NCI-H1930 (cell line): Measurements from ENCODE around the gene AGRP.
"Not testable (repeated sequence)": the region's sequence is repeated elsewhere in the genome, so short reads cannot be mapped to it uniquely, and the experiment has no call there.

Experiments used
- DNase-seq, 2 experiments: peaks; one replicate each; lab custom pipeline; 2025; lab: John Stamatoyannopoulos, UW

Gene AGRP, protein sequence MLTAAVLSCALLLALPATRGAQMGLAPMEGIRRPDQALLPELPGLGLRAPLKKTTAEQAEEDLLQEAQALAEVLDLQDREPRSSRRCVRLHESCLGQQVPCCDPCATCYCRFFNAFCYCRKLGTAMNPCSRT

DNA sequence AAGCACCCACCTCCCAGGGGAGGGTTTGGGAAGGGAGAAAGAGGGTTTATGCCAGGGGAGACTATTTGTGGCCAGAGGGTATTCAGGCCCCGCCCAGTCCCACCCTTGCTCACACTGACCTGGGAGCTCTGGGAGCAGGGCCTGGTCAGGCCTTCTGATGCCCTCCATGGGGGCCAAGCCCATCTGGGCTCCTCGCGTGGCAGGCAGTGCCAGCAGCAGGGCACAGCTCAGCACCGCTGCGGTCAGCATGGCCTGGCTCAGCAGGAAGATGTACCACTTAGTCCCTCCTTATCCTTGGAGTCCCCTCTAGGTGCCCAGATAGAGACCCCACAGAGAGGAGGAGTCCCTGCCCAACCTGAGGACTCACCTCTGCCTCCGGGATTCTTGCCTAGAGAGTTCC lies at the start of gene AGRP:
TSS of gene AGRP (minus strand) at position 398 of the 400 bp plus-strand sequence. CDS start at position 249, 149 bp downstream.
- DNase-seq: no peak

DNA sequence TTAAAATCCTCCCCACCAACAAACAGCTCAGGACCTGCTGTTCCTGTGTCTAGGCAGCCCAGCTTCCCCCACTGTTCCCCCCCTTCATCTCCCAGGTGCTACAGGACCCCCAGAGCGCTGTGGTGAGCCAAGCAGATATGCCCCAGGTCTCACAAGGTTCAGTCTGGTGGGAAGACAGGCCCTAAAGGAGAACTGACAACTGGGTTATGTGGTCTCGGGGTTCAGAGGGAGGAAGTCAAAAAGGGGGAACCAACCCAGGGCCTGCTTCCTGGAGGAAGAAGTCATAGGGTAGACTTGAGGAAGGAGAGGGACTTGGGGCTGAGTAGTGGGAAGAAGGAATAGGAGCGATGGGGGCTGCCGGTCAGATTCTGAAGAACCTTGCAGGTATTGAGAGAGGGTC lies 47.9 kb upstream of the AGRP start:
- DNase-seq: no peak

DNA sequence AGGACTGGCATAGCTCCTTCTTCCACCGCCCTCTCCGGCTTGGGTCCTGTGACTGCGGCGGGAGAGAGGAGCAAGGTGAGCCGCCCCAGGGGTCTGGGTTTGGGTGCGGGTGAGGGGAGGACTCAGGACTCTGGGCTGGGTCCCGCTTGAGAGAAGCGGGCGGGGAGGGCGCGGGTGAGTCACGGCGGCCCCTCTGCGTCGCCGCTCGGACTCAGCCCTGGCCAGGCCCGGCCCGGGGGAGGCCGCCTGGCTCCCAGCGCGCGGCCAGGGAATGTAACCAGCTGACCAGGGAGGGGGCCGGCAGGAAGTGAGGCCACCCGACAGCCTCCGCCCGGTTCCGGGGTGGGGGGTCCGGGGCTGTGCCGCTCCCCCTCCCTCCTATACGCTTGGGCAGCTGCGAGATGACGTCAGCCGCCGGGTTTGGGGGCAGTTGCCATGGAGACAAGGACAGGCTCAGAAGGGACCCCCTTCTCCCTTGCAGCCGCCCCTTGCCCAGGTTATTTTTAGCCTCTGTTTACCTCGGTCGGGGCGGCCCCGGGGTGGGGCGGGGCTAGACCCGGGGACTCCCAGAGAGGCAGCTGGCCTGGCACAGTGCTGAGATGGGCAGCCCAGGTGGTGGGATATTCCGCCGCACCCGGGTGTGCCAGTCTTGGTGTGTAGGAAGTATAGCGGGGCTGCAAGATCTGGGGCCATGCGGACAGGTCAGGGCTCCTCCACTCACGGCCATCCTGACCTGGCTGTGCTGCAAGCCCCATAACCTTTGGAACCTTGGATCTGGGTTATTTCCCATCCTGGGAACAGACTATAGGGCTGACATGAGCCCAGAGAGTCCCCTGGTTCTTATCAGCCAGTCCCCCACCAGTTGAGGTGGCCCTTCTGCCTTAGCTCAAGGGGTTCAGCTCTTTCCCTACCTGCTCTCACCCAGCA lies 46.9 kb upstream of the AGRP start:
- no peak for DNase-seq

DNA sequence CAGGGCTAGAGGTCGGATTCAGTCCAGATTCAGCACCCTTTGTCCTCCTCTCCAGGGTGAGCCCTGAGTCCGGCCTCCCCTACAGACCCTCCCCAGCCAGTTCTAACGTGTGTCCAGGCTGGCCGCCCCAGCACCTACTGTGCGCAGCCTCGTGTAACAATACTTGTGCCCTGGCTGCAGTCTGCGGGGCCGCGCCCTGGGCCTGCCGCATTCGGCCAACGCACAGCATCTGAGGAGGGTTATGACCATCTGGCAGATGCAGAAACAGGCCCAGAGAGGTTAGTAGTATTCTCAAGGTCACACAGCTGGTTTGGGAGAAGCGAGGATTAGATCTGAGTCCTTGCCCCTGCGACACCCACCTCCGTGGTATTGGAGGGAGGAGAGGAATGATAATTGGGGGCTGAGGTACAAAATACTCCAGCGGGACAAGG lies 46.2 kb upstream of the AGRP start:
- DNase-seq: no peak

DNA sequence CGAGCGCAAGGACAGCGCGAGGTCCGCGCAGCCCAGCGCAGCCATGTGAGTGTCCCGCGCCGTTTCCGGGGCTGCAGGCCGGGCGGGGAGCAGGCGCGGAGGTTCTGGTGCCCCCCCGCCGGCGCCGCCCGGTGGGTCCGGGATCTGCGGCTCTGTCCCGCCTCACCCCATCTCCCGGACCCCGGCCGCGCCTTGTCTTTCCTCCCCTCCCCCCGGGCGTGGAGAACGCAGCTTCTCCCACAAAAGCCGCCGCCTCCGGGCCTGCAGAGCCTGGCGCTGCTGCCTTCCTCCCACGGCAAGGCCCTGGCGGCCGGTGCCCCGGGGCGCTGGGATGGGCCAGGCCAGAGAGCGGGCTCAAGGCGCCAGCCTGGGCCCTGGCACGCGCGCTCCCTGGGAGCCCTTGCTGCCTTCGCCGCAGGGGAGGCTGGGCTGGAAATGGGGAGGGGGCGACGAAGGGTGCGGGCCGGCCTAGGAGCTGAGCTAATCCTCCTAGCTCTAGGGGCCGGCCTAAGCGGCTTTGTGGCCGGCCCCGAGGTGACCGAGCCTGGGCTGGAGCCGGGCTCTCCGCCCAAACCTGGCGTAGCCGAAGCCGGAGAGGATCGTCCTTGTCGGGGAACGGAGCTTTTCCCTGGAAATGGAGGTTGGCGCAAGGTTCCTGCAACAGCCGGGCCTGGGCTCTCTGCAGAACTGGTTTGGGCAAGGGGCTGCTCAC lies 45.7 kb upstream of the AGRP start:
- DNase-seq: no peak

DNA sequence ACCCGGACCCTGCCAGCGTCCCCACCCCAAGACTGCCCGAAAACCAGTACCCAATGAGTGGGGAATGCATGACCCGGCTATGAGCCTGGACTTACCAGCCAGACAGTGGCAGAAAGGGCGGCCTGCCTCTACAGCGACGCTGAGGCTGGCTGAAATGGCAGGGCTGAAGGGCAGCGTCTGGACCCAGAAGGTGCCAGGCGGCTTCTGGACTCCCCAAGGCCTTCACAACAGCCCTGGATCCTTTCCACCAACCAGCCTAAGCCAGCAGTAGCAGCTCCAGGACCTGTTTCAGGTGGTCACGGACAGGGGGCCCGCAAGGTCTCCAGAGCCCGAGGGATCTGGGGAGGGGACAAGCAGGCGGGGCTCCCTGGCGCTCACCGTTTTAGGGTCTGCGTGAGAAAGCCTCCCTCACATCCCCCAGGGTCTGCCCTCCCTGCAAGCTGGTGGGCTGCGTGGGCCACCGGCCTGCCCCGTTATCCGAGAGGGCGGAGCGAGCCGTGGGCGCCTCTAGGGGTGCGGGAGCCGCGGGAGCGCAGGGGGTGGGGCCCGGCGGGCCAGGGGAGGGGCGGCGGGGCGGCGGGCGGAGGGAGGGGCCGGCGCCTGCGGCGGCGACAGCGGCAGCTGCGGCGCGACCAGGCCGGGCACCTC lies 45.0 kb upstream of the AGRP start, which contains the start of gene RIPOR1:
TSS of gene RIPOR1 (plus strand) at position 608 of the 648 bp plus-strand sequence. CDS start 9,618 bp downstream, outside the sequence.
- DNase-seq: peak in 1 of 2 experiments; percentile 13

DNA sequence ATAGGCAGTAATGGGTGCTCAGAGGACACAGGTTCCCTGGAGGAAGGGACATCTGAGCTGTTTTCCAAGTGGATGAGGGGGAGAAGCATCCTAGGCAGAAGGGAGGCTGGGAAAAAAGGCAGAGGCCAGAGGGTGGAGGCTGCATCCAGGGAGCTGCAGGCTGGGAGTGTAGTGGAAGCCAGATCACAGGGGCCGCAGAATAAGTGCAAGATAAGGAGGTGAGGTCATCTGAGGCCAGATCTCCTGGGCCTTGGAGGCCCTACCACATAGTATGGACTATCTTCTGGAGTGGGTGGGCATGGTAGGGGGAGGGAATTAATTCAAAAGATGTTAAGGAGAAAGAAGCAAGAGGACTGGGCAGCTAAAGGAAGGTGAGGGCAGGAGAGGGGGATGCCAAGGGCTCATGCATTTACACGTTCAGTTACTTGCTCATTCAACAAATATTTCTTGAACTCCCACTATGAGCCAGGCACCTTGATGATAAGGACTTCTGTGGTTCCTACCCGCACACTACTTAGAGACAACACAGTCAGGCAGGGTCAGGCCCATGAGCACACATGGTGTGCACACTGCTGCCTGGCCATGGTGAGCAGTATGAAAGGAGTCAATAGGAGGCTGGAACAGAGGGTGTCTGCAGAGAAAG lies 42.9 kb upstream of the AGRP start:
- no peak for DNase-seq

DNA sequence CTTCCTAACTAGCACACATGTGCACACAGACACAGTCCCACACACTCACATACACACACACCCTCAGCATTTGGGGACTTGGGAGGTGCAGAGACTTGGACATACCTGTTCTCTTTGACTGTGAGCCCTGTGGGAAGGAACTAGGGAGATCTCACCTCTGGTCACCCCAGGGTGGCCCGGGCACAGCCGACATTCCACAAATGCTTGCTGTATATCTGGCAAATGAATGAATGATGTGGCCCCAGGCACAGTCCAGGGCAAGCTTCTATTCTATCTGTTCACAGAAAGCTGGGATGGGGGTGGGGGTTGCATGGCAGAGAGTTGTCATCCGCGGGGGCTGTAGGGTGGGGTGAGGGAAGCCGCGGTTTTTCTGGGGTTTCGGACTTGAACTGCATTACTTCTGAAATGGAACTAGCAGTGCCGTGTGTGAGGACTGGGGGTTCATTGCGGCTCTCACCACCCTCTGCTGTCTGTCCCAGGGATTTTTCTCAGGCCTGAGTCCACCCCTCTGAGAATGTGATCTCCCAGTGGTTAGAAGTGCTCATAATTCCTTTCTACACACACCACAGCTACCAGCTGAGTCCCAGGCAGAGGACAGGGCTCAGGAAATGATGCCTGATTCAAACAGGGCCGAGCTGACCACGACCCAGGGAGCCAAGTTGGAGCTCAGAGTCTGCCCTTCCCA lies 42.0 kb upstream of the AGRP start:
- DNase-seq: no peak

DNA sequence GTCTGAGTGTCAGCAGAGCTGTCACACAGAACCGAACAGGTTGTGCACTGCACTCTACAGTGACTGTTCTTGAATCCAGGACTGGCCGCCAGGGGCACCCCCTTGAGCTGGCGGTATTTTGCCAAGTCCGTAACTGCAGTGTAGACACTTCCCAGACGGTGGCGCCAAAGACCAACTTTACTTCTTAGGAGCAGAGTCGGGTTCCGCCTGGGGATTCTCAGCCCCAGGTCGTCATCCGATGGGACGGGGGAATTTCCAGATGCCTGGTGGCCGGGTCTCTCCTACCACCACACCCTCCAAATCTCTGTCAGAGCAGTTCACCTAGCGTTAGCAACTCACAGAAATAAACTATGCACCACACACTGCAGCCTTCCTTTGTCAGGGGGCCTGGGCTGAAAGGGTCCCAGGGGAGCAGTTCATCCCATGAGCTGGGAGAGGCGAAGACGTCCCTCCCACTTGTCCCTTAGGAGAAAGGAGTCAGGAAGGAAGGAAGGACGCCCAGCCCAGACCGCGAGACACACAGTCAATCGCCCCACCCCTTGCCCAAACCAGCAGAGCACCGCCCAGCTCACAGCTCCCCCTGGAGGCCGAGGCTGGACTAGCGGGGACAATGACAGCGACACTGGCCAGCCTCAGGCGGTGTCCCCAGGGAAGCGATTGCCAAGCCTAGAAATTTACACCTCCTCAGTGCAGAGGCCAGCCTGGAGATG lies 37.9 kb upstream of the AGRP start:
- peak; percentile 83 to 86 for DNase-seq

DNA sequence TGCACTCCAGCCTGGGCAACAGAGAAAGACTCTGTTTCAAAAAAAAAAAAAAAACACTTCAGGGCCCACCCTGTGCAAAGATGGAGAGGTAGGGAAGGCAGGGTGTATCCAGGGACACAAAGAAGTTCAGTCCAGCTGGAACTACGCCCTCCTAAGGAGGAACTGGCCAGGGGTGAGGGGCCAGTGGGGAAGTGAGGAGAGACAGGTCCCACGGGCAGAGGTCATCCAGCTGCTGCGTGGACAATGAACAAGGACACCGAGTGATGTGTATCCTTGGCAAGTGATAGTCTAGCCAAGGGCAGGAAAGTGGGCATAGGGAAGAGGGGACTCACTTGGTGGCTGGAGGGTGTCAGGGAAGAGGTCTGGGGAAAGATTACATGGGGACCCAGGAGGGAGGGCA lies 35.9 kb upstream of the AGRP start:
- DNase-seq: no peak

DNA sequence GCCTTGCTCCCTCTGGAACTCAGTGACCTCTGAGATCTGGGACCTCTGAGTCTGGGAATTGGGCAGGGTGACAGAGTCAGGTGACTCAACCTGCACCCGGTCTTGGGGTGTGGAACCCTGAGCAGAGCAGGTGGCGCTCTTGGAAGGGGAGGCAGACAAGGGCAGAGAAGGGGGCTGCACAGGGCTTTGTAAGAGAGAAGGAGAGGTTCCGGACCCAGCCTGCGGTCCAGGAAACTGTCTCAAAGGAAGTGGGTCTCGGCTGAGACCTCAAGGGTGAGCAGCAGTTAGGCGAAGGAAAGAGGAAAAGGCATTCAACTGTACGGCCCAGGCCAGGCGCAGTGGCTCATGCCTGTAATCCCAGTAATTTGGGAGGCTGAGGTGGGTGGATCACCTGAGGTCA lies 35.3 kb upstream of the AGRP start:
- no peak for DNase-seq

DNA sequence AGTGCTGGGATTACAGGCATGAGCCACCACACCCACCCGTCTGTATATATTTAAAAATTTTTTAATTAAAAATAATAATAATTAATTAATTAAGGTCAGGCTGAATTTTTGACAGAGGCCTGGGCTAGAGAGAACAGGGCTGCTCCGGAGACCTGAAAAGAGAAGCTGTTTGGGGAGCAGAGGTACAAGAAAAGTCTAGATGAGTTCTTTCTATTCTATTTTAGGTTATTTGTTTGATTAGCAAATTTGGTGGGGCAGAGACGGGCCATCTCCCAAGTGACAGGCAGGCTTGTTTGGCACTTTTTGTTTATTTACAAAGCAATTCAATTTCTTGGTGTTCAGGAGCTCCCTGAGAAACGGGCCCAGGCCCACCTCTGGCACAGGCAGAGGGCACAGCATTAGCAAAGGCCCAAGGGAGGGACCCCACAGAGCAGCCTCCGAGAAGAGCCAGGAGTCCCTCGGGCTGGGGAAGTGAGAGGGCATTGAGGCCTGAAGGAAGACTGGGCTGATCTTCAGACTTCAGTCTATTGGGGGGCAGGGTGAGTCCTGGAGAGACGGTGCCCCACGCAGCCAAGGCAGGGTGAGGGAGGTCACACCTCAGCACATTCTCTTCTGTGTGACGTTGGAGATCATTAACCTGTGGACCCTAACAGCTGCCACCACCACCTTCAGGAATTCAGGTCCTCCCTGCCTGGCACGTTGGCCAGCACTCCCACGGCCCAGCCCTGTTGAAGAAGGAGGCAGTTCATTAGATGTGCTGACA lies 34.5 kb upstream of the AGRP start:
- no peak for DNase-seq

DNA sequence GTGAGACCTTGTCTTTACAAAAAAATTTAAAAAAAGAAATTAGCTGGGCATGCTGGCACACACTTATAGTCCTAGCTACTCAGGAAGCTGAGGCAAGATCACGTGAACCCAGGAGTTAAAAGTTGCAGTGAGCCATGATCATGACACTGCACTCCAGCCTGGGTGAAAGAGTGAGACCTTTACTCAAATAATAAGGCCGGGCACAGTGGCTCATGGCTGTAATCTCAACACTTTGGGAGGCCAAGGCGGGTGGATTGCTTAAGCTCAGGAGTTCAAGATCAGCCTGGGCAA lies 33.8 kb upstream of the AGRP start:
- no peak for DNase-seq

DNA sequence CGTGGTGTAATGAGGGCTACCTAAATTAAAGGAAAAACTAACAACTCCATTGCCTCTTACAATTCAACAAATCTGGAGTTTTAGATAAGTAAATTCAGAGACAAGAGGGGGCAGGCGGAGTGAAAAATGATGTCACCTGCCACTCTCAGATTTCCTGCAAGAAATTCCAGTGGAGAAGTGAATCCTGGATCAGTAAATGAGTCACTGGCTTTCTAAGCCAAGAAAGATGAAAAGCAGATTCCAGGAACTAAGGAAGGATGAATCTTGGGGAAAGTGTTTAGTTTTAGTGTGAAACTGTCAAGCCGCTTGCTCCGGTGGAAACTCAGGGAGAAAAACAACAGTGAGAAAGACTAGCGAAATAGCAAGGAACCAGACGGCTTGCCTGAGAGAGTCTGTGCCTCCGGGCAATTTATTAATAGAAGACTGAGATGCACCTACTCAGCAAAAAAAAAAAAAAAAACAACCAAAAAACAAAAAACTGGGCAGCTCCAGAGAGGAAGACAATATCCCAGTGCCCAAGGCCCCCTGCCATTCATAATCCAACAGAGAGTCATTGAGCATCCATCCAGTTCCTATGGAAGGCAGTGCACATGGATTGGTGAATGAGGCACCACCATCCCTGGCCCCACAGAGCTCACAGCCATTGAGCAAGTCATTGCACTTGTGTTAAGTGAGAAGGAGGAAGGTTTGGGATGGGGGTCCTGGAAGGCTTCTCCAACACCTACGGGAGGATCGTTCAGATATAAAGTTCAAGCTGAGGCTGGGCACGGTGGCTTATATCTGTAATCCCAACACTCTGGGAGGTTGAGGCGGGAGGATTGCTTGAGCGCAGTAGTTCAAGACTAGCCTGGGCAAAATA lies 33.2 kb upstream of the AGRP start:
- DNase-seq: no peak

DNA sequence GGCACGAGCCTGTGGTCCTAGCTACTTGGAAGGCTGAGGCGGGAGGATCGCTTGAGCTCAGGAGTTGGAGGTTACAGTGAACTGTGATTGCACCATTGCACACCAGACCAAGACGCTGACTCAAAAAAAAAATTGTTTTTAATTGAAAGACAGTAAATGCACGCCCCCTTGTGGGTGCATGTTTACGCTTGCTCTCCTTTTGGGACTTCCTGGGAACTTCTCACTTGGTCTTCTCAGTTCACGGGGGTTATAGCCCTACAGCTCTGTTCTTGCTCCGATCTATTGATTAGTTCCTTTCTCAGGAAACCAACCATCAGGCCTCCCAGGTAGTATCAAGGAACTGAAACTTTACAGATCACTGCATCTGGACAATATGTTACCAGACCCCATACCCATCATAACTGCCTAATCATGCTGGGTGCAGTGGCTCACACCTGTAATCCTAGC lies 31.1 kb upstream of the AGRP start:
- peak; percentile 31 to 52 for DNase-seq

DNA sequence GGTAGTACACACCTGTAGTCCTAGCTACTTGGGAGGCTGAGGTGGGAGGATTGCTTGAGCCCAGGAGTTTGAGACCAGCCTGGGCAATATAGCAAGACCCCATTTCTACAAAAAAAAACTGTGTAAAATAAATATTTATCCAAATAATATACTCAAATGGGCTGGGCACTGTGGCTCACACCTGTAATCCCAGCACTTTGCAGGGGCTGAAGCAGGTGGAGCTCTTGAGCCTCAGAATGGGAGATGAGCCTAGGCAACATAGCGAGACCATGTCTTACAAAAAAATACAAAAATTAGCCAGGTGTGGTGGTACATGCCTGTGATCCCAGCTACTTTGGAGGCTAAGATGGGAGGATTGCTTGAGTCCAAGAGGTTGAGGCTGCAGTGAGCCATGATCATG lies 30.5 kb upstream of the AGRP start:
- DNase-seq: not testable (repeated sequence)

DNA sequence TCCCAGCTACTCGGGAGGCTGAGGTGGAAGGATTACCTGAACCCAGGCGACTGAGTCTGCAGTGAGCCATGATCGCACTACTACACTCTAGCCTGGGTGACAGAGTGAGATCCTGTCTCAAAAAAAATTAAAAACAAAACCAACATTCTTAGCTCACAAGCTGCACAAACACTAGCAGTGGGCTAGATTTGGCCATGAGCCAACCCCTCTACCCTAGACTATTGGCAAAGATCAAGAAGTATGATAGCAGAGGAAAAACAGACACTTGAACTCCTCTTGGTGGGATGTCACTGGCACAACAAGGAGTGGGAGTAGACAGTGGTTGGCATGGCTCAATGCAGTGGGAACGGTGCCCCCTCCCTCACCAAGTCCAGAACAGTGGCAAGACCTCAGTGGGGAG lies 25.7 kb upstream of the AGRP start:
- no peak for DNase-seq

DNA sequence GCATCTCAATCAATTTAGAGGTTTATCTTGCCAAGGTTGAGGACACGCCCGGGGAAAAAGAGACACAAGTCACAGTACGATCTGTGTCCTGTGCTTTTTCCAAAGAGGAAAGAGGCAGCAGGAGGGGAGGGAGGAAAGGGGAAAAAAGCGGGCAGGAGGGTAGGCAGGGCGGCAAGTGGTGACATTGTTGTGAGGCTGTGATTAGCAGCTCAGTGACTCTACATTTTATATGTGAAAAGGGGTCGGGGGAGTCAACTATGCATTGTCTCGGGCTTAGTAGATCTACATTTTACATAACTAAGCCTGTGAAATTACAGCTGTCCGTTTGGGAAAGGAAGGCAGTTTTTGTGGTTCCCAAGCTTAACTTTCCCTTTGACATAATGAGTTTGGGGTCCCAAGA lies 23.1 kb upstream of the AGRP start:
- no peak for DNase-seq
